Keratinocyte (primary cell): ENCODE measurements around the gene FTL.

Source experiments
- CTCF ChIP-seq, 3 experiments: IDR thresholded peaks in 1 of 3; conservative IDR thresholded peaks in 1 of 3; optimal IDR thresholded peaks in 1 of 3; 2 replicates in 2 of 3; 3 replicates in 1 of 3; pipeline versions ENCODE3 to v1.5.1; 2011; ENCODE audit warnings: low read length in 3 of 3, mild to moderate bottlenecking in 3 of 3, moderate library complexity in 2 of 3, control low read depth in 1 of 3, inconsistent platforms in 1 of 3; ENCODE audit not compliant: insufficient read depth in 2 of 3; ENCODE audit errors: extremely low read depth in 1 of 3
- EZH2 ChIP-seq: IDR thresholded peaks from one replicate; pipeline ENCODE4 v1.6.1; 2012; ENCODE audit warnings: inconsistent platforms, mild to moderate bottlenecking, low read length, moderate library complexity

GRCh38 chr19:48982280-48982679 is 17.2 kb downstream of the FTL start:
- no peak for TF ChIP-seq CTCF (optimal IDR thresholded peaks at IDR 0.05 in 1 of 3, IDR thresholded peaks at IDR 0.05 in 1 of 3, conservative IDR thresholded peaks at IDR 0.05 in 1 of 3; ENCODE audit: extremely low read depth in 1 of 3, insufficient read depth in 2 of 3, low read length in 3 of 3)
- no peak for TF ChIP-seq EZH2
